WERI-Rb-1 (cell line): ENCODE data around the gene BAIAP3.

Experiments
- DNase-seq: peaks from one replicate; pipeline ENCODE4 v3.0.0-alpha.2; 2020
- H3K27ac ChIP-seq: fragments of 250-450 bp; sonication (Bioruptor Pico); 2 replicates; pipeline ENCODE4 v1.5.1; 2020; ENCODE audit warnings: mild to moderate bottlenecking, moderate library complexity
- H3K27me3 ChIP-seq: fragments of 250-450 bp; sonication (Bioruptor Pico); 2 replicates; pipeline ENCODE4 v1.5.1; 2021; ENCODE audit warnings: mild to moderate bottlenecking, low read depth, moderate library complexity; ENCODE audit not compliant: insufficient read depth, severe bottlenecking
- H3K36me3 ChIP-seq: fragments of 250-450 bp; sonication (Bioruptor Pico); 2 replicates; pipeline ENCODE4 v1.5.1; 2020; ENCODE audit warnings: mild to moderate bottlenecking, moderate library complexity
- H3K4me3 ChIP-seq: 2 replicates; pipeline ENCODE4 v1.5.1; 2011; ENCODE audit warnings: low read depth, mild to moderate bottlenecking, control low read depth, low read length
- H3K9me3 ChIP-seq: fragments of 250-450 bp; sonication (Bioruptor Pico); 2 replicates; pipeline ENCODE4 v1.5.1; 2021; ENCODE audit warnings: mild to moderate bottlenecking, moderate library complexity; ENCODE audit not compliant: severe bottlenecking
- CTCF ChIP-seq: IDR thresholded peaks from 2 replicates; pipeline ENCODE4 v1.5.1; 2011; ENCODE audit warnings: low read depth, mild to moderate bottlenecking, control low read depth, inconsistent platforms, low read length

BAIAP3 gene

DNA sequence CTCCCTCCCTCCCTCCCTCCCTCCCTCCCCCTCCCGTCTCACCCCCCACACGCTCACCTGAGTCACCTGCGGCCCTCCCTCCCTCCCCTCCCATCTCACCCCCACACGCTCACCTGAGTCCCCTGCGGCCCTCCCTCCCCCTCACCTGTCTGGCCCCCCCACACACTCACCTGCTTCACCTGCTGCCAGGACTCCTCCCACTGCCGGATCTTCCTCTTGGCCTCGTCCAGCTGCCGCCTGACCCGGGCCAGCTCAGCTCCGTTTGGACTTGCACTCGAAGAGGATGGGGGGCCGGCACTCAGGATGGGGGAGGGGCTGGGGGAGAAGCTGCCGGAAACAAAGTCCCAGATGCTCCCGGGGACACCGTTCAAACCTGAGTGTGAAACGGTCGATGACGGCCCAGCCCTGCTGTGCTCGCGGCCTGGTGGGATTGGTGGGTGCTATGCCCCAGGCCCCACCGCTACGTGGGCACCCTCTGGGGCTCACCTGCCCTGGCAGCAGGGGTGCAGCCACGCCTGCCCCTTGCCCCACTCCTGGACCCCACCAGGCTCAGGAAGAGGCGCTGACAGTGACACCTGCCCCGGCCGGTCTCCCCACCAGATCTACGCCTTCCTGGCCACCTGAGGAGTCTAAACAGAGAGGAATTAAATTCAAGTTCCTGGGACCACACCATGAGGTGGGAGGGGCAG is 34.2 kb downstream of the BAIAP3 start:
- no peak for TF ChIP-seq CTCF
- Histone ChIP-seq H3K9me3 (no peaks in the 10 kb centered on the region), H3K4me3 (no peak overlapping the region), H3K27me3 (no peaks in the 10 kb centered on the region), H3K36me3 (peaks cover 48% of the 10 kb centered on the region), H3K27ac (no peak overlapping the region)
- DNase-seq, result no peak

DNA sequence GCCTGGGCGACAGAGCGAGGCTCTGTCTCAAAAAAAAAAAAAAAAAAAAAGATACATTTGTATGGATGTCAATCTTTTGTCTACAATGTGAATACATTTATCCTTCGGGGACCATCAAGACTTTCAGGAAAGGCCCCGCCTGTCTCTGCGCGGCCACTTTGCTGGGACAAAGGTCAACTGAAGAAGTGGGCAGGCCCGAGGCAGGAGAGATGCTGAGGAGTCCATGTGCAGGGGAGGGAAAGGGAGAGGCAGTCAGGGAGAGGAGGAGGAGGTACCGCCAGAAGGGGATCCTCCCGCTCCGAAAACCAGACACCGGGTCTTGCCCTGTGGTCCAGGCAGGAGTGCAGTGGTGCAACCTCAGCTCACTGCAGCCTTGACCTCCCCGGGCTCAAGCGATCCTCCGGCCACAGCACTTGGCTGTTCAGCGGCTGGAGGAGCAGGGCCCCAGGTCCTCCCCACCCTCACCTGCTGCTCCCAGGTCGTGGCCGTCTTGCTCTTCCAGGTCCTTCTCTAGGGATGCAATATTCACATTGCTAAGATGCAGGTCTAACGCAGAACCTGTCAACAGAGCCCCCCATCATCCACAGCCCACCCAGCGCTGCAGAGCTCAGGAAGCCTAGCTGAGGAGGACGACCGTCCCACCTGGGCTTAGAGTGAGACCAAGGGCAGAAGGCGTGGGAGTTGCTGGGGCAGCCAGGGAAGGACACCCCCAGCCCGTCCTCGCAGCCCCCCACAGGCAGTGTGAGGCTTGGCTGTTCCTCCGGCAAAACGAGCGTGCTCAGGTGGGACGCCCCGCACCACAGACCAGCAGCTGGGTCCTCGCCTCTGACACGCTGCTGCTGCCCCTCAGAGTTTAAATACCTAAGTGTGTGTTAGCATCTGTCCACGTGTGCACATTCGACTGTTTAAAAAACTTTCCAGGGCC is 37.9 kb downstream of the BAIAP3 start:
- Histone ChIP-seq H3K27ac (no peak overlapping the region), H3K27me3 (no peaks in the 10 kb centered on the region), H3K9me3 (no peaks in the 10 kb centered on the region), H3K4me3 (no peak overlapping the region), H3K36me3 (peaks cover 16% of the 10 kb centered on the region)
- DNase-seq, result no peak
- TF ChIP-seq CTCF, result no peak

- H3K27me3 ChIP-seq, result no peaks in the 10 kb centered on the region
- no peak overlapping the region for H3K27ac ChIP-seq
- DNase-seq, result no peak
- H3K9me3 ChIP-seq, result no peaks in the 10 kb centered on the region
- no peak overlapping the region for H3K4me3 ChIP-seq
- peaks cover 16% of the 10 kb centered on the region for H3K36me3 ChIP-seq
- TF ChIP-seq CTCF, result no peak
These were observed 39.0 kb downstream of the BAIAP3 start for GRCh38 chr16:1372292-1372950.

GRCh38 chr16:1374418-1375297 is 41.2 kb downstream of the BAIAP3 start:
- no peak for DNase-seq
- H3K27ac ChIP-seq, result no peak overlapping the region
- no peak for TF ChIP-seq CTCF
- no peaks in the 10 kb centered on the region for H3K27me3 ChIP-seq
- no peaks in the 10 kb centered on the region for H3K9me3 ChIP-seq
- H3K4me3 ChIP-seq, result no peak overlapping the region
- peaks cover 10% of the 10 kb centered on the region for H3K36me3 ChIP-seq

GRCh38 chr16:1375298-1375640 is 41.8 kb downstream of the BAIAP3 start:
- no peak overlapping the region for H3K4me3 ChIP-seq
- H3K36me3 ChIP-seq, result peaks cover 4% of the 10 kb centered on the region
- no peaks in the 10 kb centered on the region for H3K9me3 ChIP-seq
- no peak for DNase-seq
- H3K27me3 ChIP-seq, result no peaks in the 10 kb centered on the region
- no peak for TF ChIP-seq CTCF
- no peak overlapping the region for H3K27ac ChIP-seq
